Measurements from ENCODE around the gene CCZ1.
"Not testable (repeated sequence)": the region's sequence is repeated elsewhere in the genome, so short reads cannot be mapped to it uniquely, and the experiment has no call there.

The CCZ1 gene

GRCh38 chr7:5892498-5892897, 6.0 kb upstream of the CCZ1 start:
- in situ Hi-C loops (cut with HindIII; ENCODE audit: low pct_unique_long_range_greater_than_20kb, low sequenced_read_pairs): no loop called here
- TF ChIP-seq JUND (IDR thresholded peaks at IDR 0.05; ENCODE audit: low read depth): no peak
- DNase-seq (ENCODE audit: low read depth in 1 of 2, low spot score in 1 of 2): no peak

GRCh38 chr7:5897369-5897919, 1.1 kb upstream of the CCZ1 start:
- in situ Hi-C loops (cut with HindIII; ENCODE audit: low pct_unique_long_range_greater_than_20kb, low sequenced_read_pairs): not testable (repeated sequence)
- peak in 1 of 2 experiments; percentile 31 for DNase-seq (ENCODE audit: low read depth in 1 of 2, low spot score in 1 of 2)

- in situ Hi-C loops (cut with HindIII; ENCODE audit: low pct_unique_long_range_greater_than_20kb, low sequenced_read_pairs); DNase-seq (ENCODE audit: low read depth in 1 of 2, low spot score in 1 of 2): not testable (repeated sequence)
Observed at GRCh38 chr7:5903002-5903401, 4.5 kb downstream of the CCZ1 start.

- DNase-seq (ENCODE audit: low read depth in 1 of 2, low spot score in 1 of 2); in situ Hi-C loops (cut with HindIII; ENCODE audit: low pct_unique_long_range_greater_than_20kb, low sequenced_read_pairs): not testable (repeated sequence)
Observed at GRCh38 chr7:5904726-5905125, 6.2 kb downstream of the CCZ1 start.

GRCh38 chr7:5908835-5909234, 10.3 kb downstream of the CCZ1 start:
- in situ Hi-C loops (cut with HindIII; ENCODE audit: low pct_unique_long_range_greater_than_20kb, low sequenced_read_pairs); DNase-seq (ENCODE audit: low read depth in 1 of 2, low spot score in 1 of 2): not testable (repeated sequence)

GRCh38 chr7:5916529-5916928, 18.0 kb downstream of the CCZ1 start:
- DNase-seq (ENCODE audit: low read depth in 1 of 2, low spot score in 1 of 2); in situ Hi-C loops (cut with HindIII; ENCODE audit: low pct_unique_long_range_greater_than_20kb, low sequenced_read_pairs): not testable (repeated sequence)

GRCh38 chr7:5924180-5924579, 25.6 kb downstream of the CCZ1 start:
- in situ Hi-C loops (cut with HindIII; ENCODE audit: low pct_unique_long_range_greater_than_20kb, low sequenced_read_pairs): not testable (repeated sequence)

GRCh38 chr7:5924630-5925029, 26.1 kb downstream of the CCZ1 start:
- in situ Hi-C loops (cut with HindIII; ENCODE audit: low pct_unique_long_range_greater_than_20kb, low sequenced_read_pairs); DNase-seq (ENCODE audit: low read depth in 1 of 2, low spot score in 1 of 2): not testable (repeated sequence)

More at GRCh38 chr7:5924180-5924579, 25.6 kb downstream of the CCZ1 start:
- not testable (repeated sequence) for DNase-seq (ENCODE audit: low read depth in 1 of 2, low spot score in 1 of 2)

- DNase-seq (ENCODE audit: low read depth in 1 of 2, low spot score in 1 of 2); in situ Hi-C loops (cut with HindIII; ENCODE audit: low pct_unique_long_range_greater_than_20kb, low sequenced_read_pairs): not testable (repeated sequence)
Observed at GRCh38 chr7:5926263-5926870, 27.8 kb downstream of the CCZ1 start.

GRCh38 chr7:5930290-5930689, 31.8 kb downstream of the CCZ1 start:
- in situ Hi-C loops (cut with HindIII; ENCODE audit: low pct_unique_long_range_greater_than_20kb, low sequenced_read_pairs); DNase-seq (ENCODE audit: low read depth in 1 of 2, low spot score in 1 of 2): not testable (repeated sequence)

GRCh38 chr7:5931250-5931649, 32.7 kb downstream of the CCZ1 start:
- in situ Hi-C loops (cut with HindIII; ENCODE audit: low pct_unique_long_range_greater_than_20kb, low sequenced_read_pairs); DNase-seq (ENCODE audit: low read depth in 1 of 2, low spot score in 1 of 2): not testable (repeated sequence)

- in situ Hi-C loops (cut with HindIII; ENCODE audit: low pct_unique_long_range_greater_than_20kb, low sequenced_read_pairs); DNase-seq (ENCODE audit: low read depth in 1 of 2, low spot score in 1 of 2): not testable (repeated sequence)
Observed at GRCh38 chr7:5931905-5932644, 33.5 kb downstream of the CCZ1 start.

- in situ Hi-C loops (cut with HindIII; ENCODE audit: low pct_unique_long_range_greater_than_20kb, low sequenced_read_pairs); DNase-seq (ENCODE audit: low read depth in 1 of 2, low spot score in 1 of 2): not testable (repeated sequence)
Observed at GRCh38 chr7:5934945-5935450, 36.5 kb downstream of the CCZ1 start.

GRCh38 chr7:5963205-5963604, 64.7 kb downstream of the CCZ1 start:
- DNase-seq (ENCODE audit: low read depth in 1 of 2, low spot score in 1 of 2); in situ Hi-C loops (cut with HindIII; ENCODE audit: low pct_unique_long_range_greater_than_20kb, low sequenced_read_pairs): not testable (repeated sequence)

- in situ Hi-C loops (cut with HindIII; ENCODE audit: low pct_unique_long_range_greater_than_20kb, low sequenced_read_pairs); DNase-seq (ENCODE audit: low read depth in 1 of 2, low spot score in 1 of 2): not testable (repeated sequence)
Observed at GRCh38 chr7:5963810-5964209, 65.3 kb downstream of the CCZ1 start.

GRCh38 chr7:5970347-5970911, 71.9 kb downstream of the CCZ1 start, which contains the start of gene RSPH10B:
RSPH10B (minus strand) TSS chr7:5970689; CDS start chr7:5967116, 3,573 bp downstream.
- in situ Hi-C loops (cut with HindIII; ENCODE audit: low pct_unique_long_range_greater_than_20kb, low sequenced_read_pairs); DNase-seq (ENCODE audit: low read depth in 1 of 2, low spot score in 1 of 2): not testable (repeated sequence)

- DNase-seq (ENCODE audit: low read depth in 1 of 2, low spot score in 1 of 2); in situ Hi-C loops (cut with HindIII; ENCODE audit: low pct_unique_long_range_greater_than_20kb, low sequenced_read_pairs): not testable (repeated sequence)
Observed at GRCh38 chr7:5973580-5973979, 75.0 kb downstream of the CCZ1 start.
